OCI-M1 (cell line): Measurements from ENCODE around the gene ARHGAP6.

Experiments used
- DNase-seq: peaks from one replicate; lab custom pipeline; 2025; lab: John Stamatoyannopoulos, UW

ARHGAP6 gene

GRCh38 chrX:11665168-11666111 lies at the start of gene ARHGAP6:
Gene ARHGAP6, minus strand, starts transcription at chrX:11665920. Its CDS starts 1,092 bp downstream, at chrX:11664828.
- no peak for DNase-seq

- DNase-seq = peak; percentile 1
These were observed 39.2 kb upstream of the ARHGAP6 start for GRCh38 chrX:11704725-11705495.

- DNase-seq = no peak
These were observed 38.1 kb upstream of the ARHGAP6 start for GRCh38 chrX:11703855-11704254.

- DNase-seq = no peak
These were observed 37.4 kb upstream of the ARHGAP6 start for GRCh38 chrX:11702965-11703631.

- DNase-seq = no peak
These were observed 36.7 kb upstream of the ARHGAP6 start for GRCh38 chrX:11702420-11702819.

GRCh38 chrX:11698702-11699101 lies 33.0 kb upstream of the ARHGAP6 start:
- no peak for DNase-seq

- DNase-seq = no peak
These were observed 22.5 kb upstream of the ARHGAP6 start for GRCh38 chrX:11688201-11688600.

GRCh38 chrX:11687157-11687556 lies 21.4 kb upstream of the ARHGAP6 start:
- no peak for DNase-seq

GRCh38 chrX:11683057-11683456 lies 17.3 kb upstream of the ARHGAP6 start:
- DNase-seq = no peak

GRCh38 chrX:11678158-11678557 lies 12.4 kb upstream of the ARHGAP6 start:
- DNase-seq = peak; percentile 4

- no peak for DNase-seq
These were observed 6.5 kb upstream of the ARHGAP6 start for GRCh38 chrX:11672213-11672612.

GRCh38 chrX:11670316-11670715 lies 4.6 kb upstream of the ARHGAP6 start:
- no peak for DNase-seq

GRCh38 chrX:11666952-11667685 lies 1.4 kb upstream of the ARHGAP6 start:
- no peak for DNase-seq

- no peak for DNase-seq
These were observed 444 bp upstream of the ARHGAP6 start for GRCh38 chrX:11666164-11666563.

GRCh38 chrX:11664211-11665167 lies 1.2 kb downstream of the ARHGAP6 start:
- DNase-seq = no peak

- no peak for DNase-seq
These were observed 1.9 kb downstream of the ARHGAP6 start for GRCh38 chrX:11663875-11664210.

- no peak for DNase-seq
These were observed 10.3 kb downstream of the ARHGAP6 start for GRCh38 chrX:11655282-11656015.

- peak; percentile 1 for DNase-seq
These were observed 16.8 kb downstream of the ARHGAP6 start for GRCh38 chrX:11648705-11649519.

- peak; percentile 34 for DNase-seq
These were observed 18.6 kb downstream of the ARHGAP6 start for GRCh38 chrX:11647138-11647537.
